Measurements from ENCODE around the gene SERINC3.

- TF ChIP-seq CTCF (IDR thresholded peaks at IDR 0.05) (no peak), POLR2A (IDR thresholded peaks at IDR 0.05) (no peak)
Measured at GRCh38 chr20:44543358-44543757, 21.5 kb upstream of the SERINC3 start.

Measured in adrenal gland (tissue), 5 donors.